GM12878 (cell line): Measurements from ENCODE around the gene ZNF226. TPM values are rescaled to one million over a fixed set of nuclear protein-coding genes. Genes with fewer than 3 reads are reported as not detected.

Experiments
- ATAC-seq: fragments of 200-7000 bp; cut with Tn5 transposase; 3 replicates; pipeline ENCODE4 v1.9.1; 2020; ENCODE audit warnings: mild to moderate bottlenecking, moderate library complexity
- BruUV-seq: library from RNA; stranded (reverse); fragments of 400-500 nt; replicated peaks from 2 replicates; lab custom pipeline; 2021; lab: Mats Ljungman, UMichigan
- CTCF ChIA-PET: fragments of 300-600 bp; sonication (Branson Sonifier 250); formaldehyde crosslinking; extraction: SDS; loops from one replicate; lab custom pipeline; 2021; ENCODE audit warnings: inconsistent platforms; lab: Yijun Ruan, JAX
- POLR2A ChIA-PET: fragments of 350-600 bp; formaldehyde crosslinking; extraction: SDS; loops from one replicate; lab custom pipeline; 2021; ENCODE audit warnings: inconsistent platforms; lab: Charles Lee
- RAD21 ChIA-PET: fragments of 300-600 bp; sonication (Branson Sonifier 250); formaldehyde crosslinking; loops from one replicate; lab custom pipeline; 2023; ENCODE audit warnings: antibody characterized with exemption; ENCODE audit not compliant: unreplicated experiment; lab: Charles Lee
- SMC1A ChIA-PET: fragments of 300-600 bp; sonication (Branson Sonifier 250); formaldehyde crosslinking; loops from one replicate; lab custom pipeline; 2023; ENCODE audit not compliant: unreplicated experiment, uncharacterized antibody; lab: Charles Lee
- DNase-seq: peaks from one replicate; pipeline ENCODE4 v3.0.0-alpha.2; 2011; ENCODE audit warnings: low read depth, low spot score
- FAIRE-seq: peaks from 3 replicates; lab custom pipeline; 2011; peaks lifted over from hg19 to GRCh38; lab: Jason Lieb, UNC
- H2AFZ ChIP-seq: 2 replicates; pipeline ENCODE4 v1.6.0; 2011; ENCODE audit warnings: low read depth, low read length, control low read depth; ENCODE audit not compliant: control insufficient read depth
- H3K27ac ChIP-seq: 2 replicates; pipeline ENCODE4 v1.5.1; 2011; ENCODE audit warnings: control low read depth; ENCODE audit not compliant: control insufficient read depth, insufficient read depth
- H3K27me3 ChIP-seq, 2 experiments: replicated peaks in 1 of 2; 2 replicates each; pipeline versions ENCODE4 v1.6.0 to v1.6.1; 2011; ENCODE audit warnings: low read length in 1 of 2; ENCODE audit not compliant: control insufficient read depth in 2 of 2, insufficient read depth in 2 of 2
- H3K36me3 ChIP-seq, 2 experiments: 2 replicates each; pipeline ENCODE4 v1.5.1; 2011; ENCODE audit warnings: low read length in 1 of 2; ENCODE audit not compliant: control insufficient read depth in 2 of 2, insufficient read depth in 2 of 2
- H3K4me1 ChIP-seq: 2 replicates; pipeline ENCODE4 v1.6.1; 2011; ENCODE audit warnings: mild to moderate bottlenecking, low read length, moderate library complexity, mixed read lengths; ENCODE audit not compliant: control insufficient read depth, insufficient read depth
- H3K4me2 ChIP-seq: 2 replicates; pipeline ENCODE4 v1.6.0; 2011; ENCODE audit warnings: control low read depth; ENCODE audit not compliant: control insufficient read depth, insufficient read depth
- H3K4me3 ChIP-seq: fragments of 200-600 bp; sonication (generic); 2 replicates; pipeline ENCODE4 v1.5.1; 2016
- H3K79me2 ChIP-seq: 2 replicates; pipeline ENCODE4 v1.6.0; 2011; ENCODE audit warnings: low read length; ENCODE audit not compliant: control insufficient read depth, insufficient read depth
- H3K9ac ChIP-seq: 2 replicates; pipeline ENCODE4 v1.8.0; 2011; ENCODE audit warnings: low read length, control low read depth, mixed read lengths; ENCODE audit not compliant: control insufficient read depth, insufficient read depth
- H3K9me3 ChIP-seq: replicated peaks from 3 replicates; pipeline ENCODE4 v1.5.1; 2011; ENCODE audit warnings: mild to moderate bottlenecking, low read length; ENCODE audit not compliant: control insufficient read depth, insufficient read depth
- H4K20me1 ChIP-seq: 2 replicates; pipeline ENCODE4 v1.6.0; 2011; ENCODE audit not compliant: control insufficient read depth, insufficient read depth
- EZH2 ChIP-seq: IDR thresholded peaks from 2 replicates; pipeline ENCODE4 v1.6.1; 2012; ENCODE audit warnings: low read depth, mild to moderate bottlenecking, control low read depth, inconsistent platforms, low read length, borderline replicate concordance; ENCODE audit not compliant: control insufficient read depth
- HDAC2 ChIP-seq: fragments of 200-600 bp; sonication (generic); IDR thresholded peaks from 2 replicates; pipeline ENCODE4 v1.6.1; 2017
- MTA2 ChIP-seq: fragments of 450-650 bp; IDR thresholded peaks from 2 replicates; pipeline ENCODE4 v1.6.1; 2016; ENCODE audit warnings: low read depth, mild to moderate bottlenecking, moderate library complexity
- NKRF ChIP-seq: fragments of 450-650 bp; conservative IDR thresholded peaks from 2 replicates; pipeline ENCODE4 v1.6.1; 2017; ENCODE audit warnings: mild to moderate bottlenecking, moderate library complexity
- PML ChIP-seq: IDR thresholded peaks from 2 replicates; pipeline ENCODE4 v1.6.1; 2012; ENCODE audit warnings: low read length, inconsistent platforms
- POLR2AphosphoS5 ChIP-seq: IDR thresholded peaks from 2 replicates; pipeline ENCODE4 v1.6.1; 2011; ENCODE audit warnings: mild to moderate bottlenecking, low read length, inconsistent platforms
- POU2F2 ChIP-seq: IDR thresholded peaks from 3 replicates; pipeline ENCODE4 v1.6.1; 2011; ENCODE audit warnings: low read depth, mild to moderate bottlenecking, low read length, borderline replicate concordance
- SMC3 ChIP-seq: IDR thresholded peaks from 2 replicates; pipeline ENCODE4 v1.6.1; 2011; ENCODE audit warnings: low read length, improper control_type of control experiment, borderline replicate concordance
- STAT1 ChIP-seq: fragments of 450-650 bp; conservative IDR thresholded peaks from 2 replicates; pipeline ENCODE4 v1.6.1; 2014; ENCODE audit warnings: antibody characterized with exemption, mild to moderate bottlenecking
- ZNF207 ChIP-seq: fragments of 450-650 bp; IDR thresholded peaks from 2 replicates; pipeline ENCODE4 v1.6.1; 2014; ENCODE audit warnings: antibody characterized with exemption, mild to moderate bottlenecking, borderline replicate concordance
- ZSCAN29 ChIP-seq: fragments of 450-650 bp; IDR thresholded peaks from 2 replicates; pipeline ENCODE4 v1.6.1; 2017; ENCODE audit warnings: mild to moderate bottlenecking, moderate library complexity
- WGBS: methylation state at CpG from one replicate; pipeline ENCODE4 v1.1.6; 2016; ENCODE audit warnings: low lambda C conversion rate; ENCODE audit not compliant: insufficient replicate concordance, insufficient coverage; ENCODE audit errors: missing lambda C conversion rate; 5-methylcytosine and 5-hydroxymethylcytosine counted together
- in situ Hi-C: fragments of 300-500 bp; cut with MboI; formaldehyde crosslinking; loops from 9 replicates; pipeline ENCODE4 v1.14.3; 2018; ENCODE audit warnings: mixed read lengths
- intact Hi-C: fragments of 100-400 bp; cut with micrococcal nuclease; formaldehyde crosslinking; loops from one replicate; pipeline ENCODE4 v1.14.2; 2022; ENCODE audit not compliant: unreplicated experiment
- polyA plus RNA-seq, 11 experiments: library from polyadenylated mRNA; depleted of rRNA in 4 of 11; unstranded in 6 of 11; stranded (reverse) in 5 of 11; fragments of >200 nt; fragmentation: Nextera tagmentation in 4 of 11; fragmentation: Illumina TruSeq in 1 of 11; extraction: Ambion mirVana in 4 of 11; extraction: Trizol in 1 of 11; gene quantifications; 1 replicate in 1 of 11; 2 replicates in 10 of 11; pipeline versions ENCODE4 v1.2.1 to v1.2.3, GENCODE V29; 2011 to 2016; ENCODE audit warnings: inconsistent platforms in 2 of 11, missing spikeins in 2 of 11, low read depth in 1 of 11
- total RNA-seq, 4 experiments: library from RNA; depleted of rRNA in 3 of 4; stranded (reverse); fragments of >200 nt in 3 of 4; fragmentation: Illumina TruSeq in 1 of 4; extraction: Trizol in 1 of 4; gene quantifications; 2 replicates each; pipeline versions ENCODE4 v1.2.1 to v1.2.3, GENCODE V29; 2013 to 2021

Gene ZNF226
- total and polyA plus RNA-seq, 10 of the 15 experiments (the other 5 are each of a cell fraction or from before 2014, with no cell fraction given): 13.7 to 35.3 (median 18.3) TPM

- ChIA-PET POLR2A (interaction anchor here (0.6 kb wide), 1 partner anchor 54 kb away, joined by 3 read pairs; no protein-coding TSS in a partner anchor), SMC1A (interaction anchor here (0.7 kb wide), 1 partner anchor 15 kb away, joined by 3 read pairs; the partner anchor contains the start of gene ZNF226), CTCF (interaction anchor here (0.6 kb wide), 1 partner anchor 61 kb away, joined by 3 read pairs; no protein-coding TSS in a partner anchor), RAD21 (no interaction called here)
- H3K79me2 ChIP-seq: no peaks in the 10 kb centered on the region
- H3K36me3 ChIP-seq: peaks cover 0 to 18% of the 10 kb centered on the region in 2 experiments
- H3K27ac ChIP-seq: no peak overlapping the region
- H3K27me3 ChIP-seq: no peaks in the 10 kb centered on the region
- BruUV-seq: TSS peak; percentile 44
- DNase-seq (no peak), FAIRE-seq (no peak), ATAC-seq (no peak)
- intact Hi-C loops (no loop called here), in situ Hi-C loops (no loop called here)
- H3K4me2 ChIP-seq: no peak overlapping the region
- H4K20me1 ChIP-seq: no peaks in the 10 kb centered on the region
- no peak overlapping the region for H3K9ac ChIP-seq
- no peaks in the 10 kb centered on the region for H3K4me1 ChIP-seq
- H3K9me3 ChIP-seq: no peaks in the 10 kb centered on the region; the same call in 1 of the 3 replicates
- H3K4me3 ChIP-seq: no peak overlapping the region
- H2AFZ ChIP-seq: no peak overlapping the region
- WGBS: 93% methylated on average over 4 of the region's 4 CpGs
- no peak for TF ChIP-seq POU2F2
- no peak for TF ChIP-seq POLR2AphosphoS5
- TF ChIP-seq EZH2: no peak
- TF ChIP-seq PML: no peak
- TF ChIP-seq SMC3: no peak
- TF ChIP-seq ZSCAN29: no peak
- TF ChIP-seq NKRF: no peak
- no peak for TF ChIP-seq HDAC2
- TF ChIP-seq ZNF207: no peak
- no peak for TF ChIP-seq MTA2
- TF ChIP-seq STAT1: no peak
- TF ChIP-seq, all 136 proteins: peak for 0
These were observed 15.1 kb upstream of the ZNF226 start for GRCh38 chr19:44149776-44150175.
